A549 (cell line): ENCODE measurements around the gene TRIAP1.

ENCODE experiments used
- CEBPB ChIP-seq, 2 experiments: fragments of >200 bp in 1 of 2; sonication (Bioruptor Twin) in 1 of 2; formaldehyde crosslinking in 1 of 2; IDR thresholded peaks; 2 replicates each; pipeline ENCODE4 v1.6.1; 2012 to 2016
- CHD2 ChIP-seq: fragments of 150-350 bp; IDR thresholded peaks from 2 replicates; pipeline ENCODE4 v1.6.1; 2014; ENCODE audit warnings: low read length; ENCODE audit not compliant: partially characterized antibody
- CHD4 ChIP-seq: fragments of 200-600 bp; sonication (generic); IDR thresholded peaks from 2 replicates; pipeline ENCODE4 v1.6.1; 2016; ENCODE audit warnings: antibody characterized with exemption, mild to moderate bottlenecking, borderline replicate concordance
- CTCF ChIP-seq: fragments of >200 bp; sonication (Bioruptor Twin); formaldehyde crosslinking; IDR thresholded peaks from 3 replicates; pipeline ENCODE4 v1.5.1; 2016
- GATA3 ChIP-seq: IDR thresholded peaks from 2 replicates; pipeline ENCODE4 v1.6.1; 2012; ENCODE audit warnings: borderline replicate concordance
- JUN ChIP-seq, 2 experiments: fragments of >200 bp; sonication (Bioruptor Twin); formaldehyde crosslinking; IDR thresholded peaks; 2 replicates in 1 of 2; 3 replicates in 1 of 2; pipeline ENCODE4 v1.6.1; 2016 to 2017
- JUNB ChIP-seq: fragments of >200 bp; sonication (Bioruptor Twin); formaldehyde crosslinking; IDR thresholded peaks from 2 replicates; pipeline ENCODE4 v1.6.1; 2016
- PHF8 ChIP-seq: fragments of 200-600 bp; sonication (generic); IDR thresholded peaks from 2 replicates; pipeline ENCODE4 v1.6.1; 2016; ENCODE audit warnings: low read depth, mild to moderate bottlenecking, antibody characterized with exemption, moderate library complexity, borderline replicate concordance
- POLR2A ChIP-seq: IDR thresholded peaks from 2 replicates; pipeline ENCODE4 v1.6.1; 2012; ENCODE audit warnings: mild to moderate bottlenecking, low read length
- REST ChIP-seq: fragments of 200-600 bp; sonication (generic); IDR thresholded peaks from 2 replicates; pipeline ENCODE4 v1.6.1; 2016; ENCODE audit warnings: antibody characterized with exemption, mild to moderate bottlenecking, moderate library complexity
- RFX5 ChIP-seq: fragments of 450-650 bp; IDR thresholded peaks from 2 replicates; pipeline ENCODE4 v1.7.1; 2014; ENCODE audit warnings: antibody characterized with exemption, mild to moderate bottlenecking, moderate library complexity
- SREBF2 ChIP-seq: fragments of 450-650 bp; IDR thresholded peaks from 2 replicates; pipeline ENCODE4 v1.6.1; 2014; ENCODE audit warnings: mild to moderate bottlenecking, moderate library complexity
- TF ChIP-seq, protein P1 (sequence below): fragments of 450-650 bp; IDR thresholded peaks from 2 replicates; pipeline ENCODE4 v1.6.1; 2014; ENCODE audit warnings: antibody characterized with exemption
- TF ChIP-seq, protein P2 (sequence below): IDR thresholded peaks from 2 replicates; pipeline ENCODE4 v1.6.1; 2012

DNA sequence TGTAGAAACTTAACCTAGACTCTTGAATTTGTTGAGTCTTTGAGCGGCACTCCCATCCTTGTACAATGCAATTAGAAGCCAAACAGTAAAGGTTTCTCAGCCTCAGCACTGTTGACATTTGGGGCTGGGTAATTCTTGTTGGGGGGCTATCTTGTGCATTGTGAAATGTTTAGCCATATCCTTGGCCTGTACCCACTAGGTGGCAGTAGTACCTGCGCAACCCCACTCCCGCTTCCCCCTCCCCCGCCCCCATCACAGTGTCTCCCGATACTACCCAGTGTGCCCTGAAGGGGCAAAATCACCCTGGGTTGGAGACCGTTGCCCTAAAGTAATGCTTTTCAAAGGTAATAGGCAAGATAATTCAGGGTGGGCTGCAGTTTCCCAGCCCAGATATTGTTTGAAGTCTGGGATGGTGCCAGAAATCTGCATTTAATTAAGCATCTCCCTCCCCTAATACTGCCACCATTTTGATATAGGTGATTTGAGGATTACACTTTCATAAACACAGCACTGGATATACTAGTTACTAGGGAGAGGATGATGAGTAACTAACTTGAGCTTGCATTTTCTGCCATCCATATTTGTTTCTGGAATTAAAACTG lies 6.4 kb downstream of the TRIAP1 start:
- TF ChIP-seq JUN (IDR thresholded peaks at IDR 0.05) = no peak
- peak; percentile 81 for TF ChIP-seq CTCF
- TF ChIP-seq GATA3 = no peak
- TF ChIP-seq POLR2A = no peak
- TF ChIP-seq, protein P1, sequence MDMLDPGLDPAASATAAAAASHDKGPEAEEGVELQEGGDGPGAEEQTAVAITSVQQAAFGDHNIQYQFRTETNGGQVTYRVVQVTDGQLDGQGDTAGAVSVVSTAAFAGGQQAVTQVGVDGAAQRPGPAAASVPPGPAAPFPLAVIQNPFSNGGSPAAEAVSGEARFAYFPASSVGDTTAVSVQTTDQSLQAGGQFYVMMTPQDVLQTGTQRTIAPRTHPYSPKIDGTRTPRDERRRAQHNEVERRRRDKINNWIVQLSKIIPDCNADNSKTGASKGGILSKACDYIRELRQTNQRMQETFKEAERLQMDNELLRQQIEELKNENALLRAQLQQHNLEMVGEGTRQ = no peak
- no peak for TF ChIP-seq REST
- no peak for TF ChIP-seq JUNB
- no peak for TF ChIP-seq RFX5
- TF ChIP-seq CEBPB (IDR thresholded peaks at IDR 0.05) = peak; percentile 63 to 85; a peak in 3 of 4 replicates
- TF ChIP-seq CHD4 = no peak
- no peak for TF ChIP-seq SREBF2
- TF ChIP-seq PHF8 = no peak
- TF ChIP-seq, protein P2, sequence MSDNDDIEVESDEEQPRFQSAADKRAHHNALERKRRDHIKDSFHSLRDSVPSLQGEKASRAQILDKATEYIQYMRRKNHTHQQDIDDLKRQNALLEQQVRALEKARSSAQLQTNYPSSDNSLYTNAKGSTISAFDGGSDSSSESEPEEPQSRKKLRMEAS = no peak
- TF ChIP-seq CHD2 = no peak
